ENCODE measurements around the gene PIGR.

PIGR gene

GRCh38 chr1:206969090-206969489 is 22.8 kb upstream of the PIGR start:
- no peak for TF ChIP-seq CTCF (IDR thresholded peaks at IDR 0.05; ENCODE audit: low read length, missing control alignments)
- DNase-seq (ENCODE audit: low read depth), result no peak
- no peak overlapping the region for H3K4me3 ChIP-seq (replicated peaks; ENCODE audit: low read depth, low read length)

- no peak overlapping the region for H3K4me3 ChIP-seq (replicated peaks; ENCODE audit: low read depth, low read length)
- DNase-seq (ENCODE audit: low read depth), result peak; percentile 55
- no peak for TF ChIP-seq CTCF (IDR thresholded peaks at IDR 0.05; ENCODE audit: low read length, missing control alignments)
Measured at GRCh38 chr1:206967096-206967849, 21.0 kb upstream of the PIGR start.

- DNase-seq (ENCODE audit: low read depth), result no peak
- TF ChIP-seq CTCF (IDR thresholded peaks at IDR 0.05; ENCODE audit: low read length, missing control alignments), result no peak
- no peak overlapping the region for H3K4me3 ChIP-seq (replicated peaks; ENCODE audit: low read depth, low read length)
Measured at GRCh38 chr1:206965781-206966180, 19.5 kb upstream of the PIGR start.

- TF ChIP-seq CTCF (IDR thresholded peaks at IDR 0.05; ENCODE audit: low read length, missing control alignments), result no peak
- no peak overlapping the region for H3K4me3 ChIP-seq (replicated peaks; ENCODE audit: low read depth, low read length)
- DNase-seq (ENCODE audit: low read depth), result no peak
Measured at GRCh38 chr1:206963740-206964139, 17.5 kb upstream of the PIGR start.

GRCh38 chr1:206963119-206963712 is 16.9 kb upstream of the PIGR start:
- no peak overlapping the region for H3K4me3 ChIP-seq (replicated peaks; ENCODE audit: low read depth, low read length)
- peak; percentile 8 for DNase-seq (ENCODE audit: low read depth)
- TF ChIP-seq CTCF (IDR thresholded peaks at IDR 0.05; ENCODE audit: low read length, missing control alignments), result no peak

GRCh38 chr1:206962272-206962671 is 16.0 kb upstream of the PIGR start:
- no peak for TF ChIP-seq CTCF (IDR thresholded peaks at IDR 0.05; ENCODE audit: low read length, missing control alignments)
- no peak for DNase-seq (ENCODE audit: low read depth)
- no peak overlapping the region for H3K4me3 ChIP-seq (replicated peaks; ENCODE audit: low read depth, low read length)

GRCh38 chr1:206961668-206962067 is 15.4 kb upstream of the PIGR start:
- no peak for DNase-seq (ENCODE audit: low read depth)
- no peak overlapping the region for H3K4me3 ChIP-seq (replicated peaks; ENCODE audit: low read depth, low read length)
- TF ChIP-seq CTCF (IDR thresholded peaks at IDR 0.05; ENCODE audit: low read length, missing control alignments), result no peak
